T-helper 2 cell treated with Interferon-gamma antibody and Interleukin-4, amounts not matched to agents 5 μg/mL and 100 μg/mL, for 36 hours (primary cell): ENCODE results near the gene EDC3.
A peak's percentile ranks its signal among the peaks of the same experiment; 100 is the strongest.
"Not testable (repeated sequence)": the region's sequence is repeated elsewhere in the genome, so short reads cannot be mapped to it uniquely, and the experiment has no call there.

Experiments used
- DNase-seq: peaks from one replicate; pipeline ENCODE4 v3.0.0; 2021; ENCODE audit warnings: low spot score
- H3K27ac Mint-ChIP-seq: one replicate; pipeline ENCODE4 v1.8.0; 2021; ENCODE audit warnings: mild to moderate bottlenecking, mixed read lengths
- H3K27me3 Mint-ChIP-seq: one replicate; pipeline ENCODE4 v1.8.0; 2021; ENCODE audit warnings: low read depth, mixed read lengths
- H3K36me3 Mint-ChIP-seq: one replicate; pipeline ENCODE4 v1.8.0; 2021; ENCODE audit warnings: low read depth, mixed read lengths
- H3K4me1 Mint-ChIP-seq: one replicate; pipeline ENCODE4 v1.8.0; 2021; ENCODE audit warnings: low read depth, mixed read lengths
- H3K4me3 Mint-ChIP-seq: one replicate; pipeline ENCODE4 v1.8.0; 2022; ENCODE audit warnings: mild to moderate bottlenecking, moderate library complexity, mixed read lengths
- H3K9me3 Mint-ChIP-seq: one replicate; pipeline ENCODE4 v1.8.0; 2021; ENCODE audit warnings: mixed read lengths

Gene EDC3

GRCh38 chr15:74695597-74696397 is at the start of gene EDC3:
EDC3 (minus strand) TSS chr15:74696024; CDS start chr15:74675124, 20,900 bp downstream.
- Mint-ChIP-seq H3K4me3 (peak within 1 kb of the TSS; percentile 100), H3K4me1 (peaks cover 26% of the 10 kb centered on the region), H3K27ac (peak within 1 kb of the TSS; percentile 100), H3K9me3 (no peaks in the 10 kb centered on the region), H3K27me3 (no peaks in the 10 kb centered on the region), H3K36me3 (peaks cover 2% of the 10 kb centered on the region)
- DNase-seq, result peak; percentile 87

GRCh38 chr15:74742422-74742821 is 46.6 kb upstream of the EDC3 start:
- H3K9me3 Mint-ChIP-seq, result peaks cover 12% of the 10 kb centered on the region
- H3K27me3 Mint-ChIP-seq, result no peaks in the 10 kb centered on the region
- H3K27ac Mint-ChIP-seq, result no peak overlapping the region
- no peak overlapping the region for H3K4me3 Mint-ChIP-seq
- no peak for DNase-seq
- H3K4me1 Mint-ChIP-seq, result peaks cover 3% of the 10 kb centered on the region
- H3K36me3 Mint-ChIP-seq, result no peaks in the 10 kb centered on the region

GRCh38 chr15:74738239-74738638 is 42.4 kb upstream of the EDC3 start:
- H3K27me3 Mint-ChIP-seq, H3K36me3 Mint-ChIP-seq, H3K27ac Mint-ChIP-seq, H3K4me3 Mint-ChIP-seq, DNase-seq, H3K4me1 Mint-ChIP-seq: not testable (repeated sequence)
- H3K9me3 Mint-ChIP-seq, result peaks cover 12% of the 10 kb centered on the region

DNA sequence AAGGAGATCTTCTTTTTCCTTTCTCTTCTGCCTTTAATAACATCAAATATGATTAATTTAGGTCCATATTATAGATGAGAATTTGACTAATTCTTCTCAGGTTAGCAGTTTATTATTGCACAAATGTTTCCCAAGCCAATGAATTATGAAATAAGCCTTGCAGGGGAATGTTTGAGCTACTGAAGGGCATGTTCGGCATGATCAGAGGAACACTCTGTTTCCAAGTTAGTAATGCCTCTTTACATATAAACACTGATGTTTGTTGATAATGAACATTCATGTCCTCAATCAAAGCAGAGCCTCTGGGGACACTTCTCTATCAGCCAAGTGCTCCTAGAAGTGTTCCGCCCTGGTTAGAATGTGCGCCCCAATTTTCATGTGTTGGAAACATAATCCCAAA is 39.5 kb upstream of the EDC3 start:
- H3K4me1 Mint-ChIP-seq, result peaks cover 3% of the 10 kb centered on the region
- H3K4me3 Mint-ChIP-seq, result no peak overlapping the region
- H3K36me3 Mint-ChIP-seq, result no peaks in the 10 kb centered on the region
- H3K27me3 Mint-ChIP-seq, result peaks cover 8% of the 10 kb centered on the region
- peaks cover 6% of the 10 kb centered on the region for H3K9me3 Mint-ChIP-seq
- no peak overlapping the region for H3K27ac Mint-ChIP-seq
- DNase-seq, result no peak

DNA sequence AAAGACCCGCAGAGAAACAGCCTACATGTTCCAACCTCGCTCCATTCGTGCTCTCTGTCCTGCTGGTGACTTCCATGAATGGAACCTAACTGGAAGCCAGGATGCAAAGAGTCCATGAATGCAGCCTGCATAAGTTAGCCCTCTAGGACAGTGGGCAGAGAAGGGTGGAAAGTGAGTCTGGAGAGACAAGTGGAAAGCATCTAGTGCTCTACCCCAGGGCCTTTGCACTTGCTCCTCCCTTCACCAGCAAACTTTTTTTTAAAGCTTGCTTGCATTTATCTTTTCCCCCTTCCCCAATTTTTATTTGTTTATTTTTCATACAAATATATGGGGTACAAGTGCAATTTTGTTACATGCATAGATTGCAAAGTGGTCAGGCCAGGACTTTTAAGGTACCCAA is 37.4 kb upstream of the EDC3 start:
- H3K4me1 Mint-ChIP-seq, result peaks cover 3% of the 10 kb centered on the region
- peaks cover 8% of the 10 kb centered on the region for H3K27me3 Mint-ChIP-seq

GRCh38 chr15:74732846-74733245 is 37.0 kb upstream of the EDC3 start:
- Mint-ChIP-seq H3K36me3 (no peaks in the 10 kb centered on the region), H3K4me1 (no peaks in the 10 kb centered on the region), H3K27me3 (peaks cover 10% of the 10 kb centered on the region), H3K27ac (no peak overlapping the region), H3K9me3 (peaks cover 1% of the 10 kb centered on the region), H3K4me3 (no peak overlapping the region)
- DNase-seq, result no peak

More for the DNA sequence above, 37.4 kb upstream of the EDC3 start:
- Mint-ChIP-seq H3K4me3 (no peak overlapping the region), H3K36me3 (no peaks in the 10 kb centered on the region), H3K27ac (no peak overlapping the region), H3K9me3 (peaks cover 5% of the 10 kb centered on the region)
- DNase-seq, result no peak

- Mint-ChIP-seq H3K27me3 (peaks cover 14% of the 10 kb centered on the region), H3K4me3 (no peak overlapping the region)
These were observed 34.9 kb upstream of the EDC3 start for GRCh38 chr15:74730619-74731316.

DNA sequence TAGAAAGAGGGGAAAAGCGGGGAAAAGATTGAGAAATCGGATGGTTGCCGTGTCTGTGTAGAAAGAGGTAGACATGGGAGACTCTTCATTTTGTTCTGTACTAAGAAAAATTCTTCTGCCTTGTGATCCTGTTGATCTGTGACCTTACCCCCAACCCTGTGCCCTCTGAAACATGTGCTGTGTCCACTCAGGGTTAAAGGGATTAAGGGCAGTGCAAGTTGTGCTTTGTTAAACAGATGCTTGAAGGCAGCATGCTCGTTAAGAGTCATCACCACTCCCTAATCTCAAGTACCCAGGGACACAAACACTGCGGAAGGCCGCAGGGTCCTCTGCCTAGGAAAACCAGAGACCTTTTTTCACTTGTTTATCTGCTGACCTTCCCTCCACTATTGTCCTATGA is 33.5 kb upstream of the EDC3 start:
- H3K4me1 Mint-ChIP-seq, H3K27ac Mint-ChIP-seq, DNase-seq, H3K36me3 Mint-ChIP-seq, H3K4me3 Mint-ChIP-seq, H3K9me3 Mint-ChIP-seq: not testable (repeated sequence)
- peaks cover 21% of the 10 kb centered on the region for H3K27me3 Mint-ChIP-seq

More at GRCh38 chr15:74730619-74731316, 34.9 kb upstream of the EDC3 start:
- Mint-ChIP-seq H3K4me1 (peaks cover 7% of the 10 kb centered on the region), H3K9me3 (no peaks in the 10 kb centered on the region), H3K36me3 (no peaks in the 10 kb centered on the region), H3K27ac (no peak overlapping the region)
- DNase-seq, result no peak

- H3K4me1 Mint-ChIP-seq, result not testable (repeated sequence)
These were observed 32.9 kb upstream of the EDC3 start for GRCh38 chr15:74728699-74729098.

GRCh38 chr15:74727727-74728126 is 31.9 kb upstream of the EDC3 start:
- Mint-ChIP-seq H3K36me3 (no peaks in the 10 kb centered on the region), H3K27me3 (peaks cover 28% of the 10 kb centered on the region), H3K4me3 (no peak overlapping the region), H3K9me3 (no peaks in the 10 kb centered on the region), H3K27ac (no peak overlapping the region), H3K4me1 (peaks cover 9% of the 10 kb centered on the region)
- no peak for DNase-seq

More at GRCh38 chr15:74728699-74729098, 32.9 kb upstream of the EDC3 start:
- H3K4me3 Mint-ChIP-seq, DNase-seq, H3K36me3 Mint-ChIP-seq, H3K27ac Mint-ChIP-seq, H3K9me3 Mint-ChIP-seq: not testable (repeated sequence)
- peaks cover 22% of the 10 kb centered on the region for H3K27me3 Mint-ChIP-seq

- Mint-ChIP-seq H3K4me3 (peak overlapping the region; percentile 70), H3K9me3 (no peaks in the 10 kb centered on the region), H3K27me3 (peaks cover 28% of the 10 kb centered on the region), H3K4me1 (peaks cover 9% of the 10 kb centered on the region), H3K27ac (peak overlapping the region; percentile 14), H3K36me3 (no peaks in the 10 kb centered on the region)
- no peak for DNase-seq
These were observed 30.9 kb upstream of the EDC3 start for GRCh38 chr15:74726774-74727164.

GRCh38 chr15:74725845-74726773 is 30.3 kb upstream of the EDC3 start:
- peak overlapping the region; percentile 14 for H3K27ac Mint-ChIP-seq
- peaks cover 28% of the 10 kb centered on the region for H3K27me3 Mint-ChIP-seq
- H3K9me3 Mint-ChIP-seq, result no peaks in the 10 kb centered on the region
- DNase-seq, result peak; percentile 54
- H3K4me1 Mint-ChIP-seq, result peaks cover 9% of the 10 kb centered on the region
- peak overlapping the region; percentile 74 for H3K4me3 Mint-ChIP-seq
- H3K36me3 Mint-ChIP-seq, result no peaks in the 10 kb centered on the region

DNA sequence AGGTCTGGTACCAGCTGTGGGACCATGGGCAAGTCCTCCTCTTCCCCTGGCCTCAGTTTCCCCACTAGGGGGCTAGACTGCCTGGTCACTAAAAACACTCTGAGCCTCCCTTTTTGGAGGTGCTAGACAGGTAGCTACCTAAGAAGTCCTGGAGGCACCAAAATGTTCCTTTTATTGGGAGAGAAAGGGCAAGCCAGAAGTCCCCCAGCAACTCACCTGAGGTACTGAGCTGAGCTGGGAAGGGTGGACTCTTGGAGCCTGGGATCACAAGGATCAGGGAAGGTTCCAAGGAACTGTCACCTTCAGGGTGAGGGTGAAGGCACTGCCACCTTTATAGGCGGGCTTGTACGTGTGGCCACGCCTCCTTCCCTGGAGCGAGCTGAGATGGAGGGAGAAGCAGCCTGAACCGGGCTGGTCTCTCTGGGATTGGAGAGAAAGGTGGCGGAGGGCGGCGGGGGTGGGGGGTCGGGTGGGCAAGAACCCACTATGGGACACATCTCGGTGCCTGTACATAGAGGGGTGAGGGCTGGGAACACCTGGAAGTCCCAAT is 29.5 kb upstream of the EDC3 start, which contains the start of gene CYP1A1:
TSS of gene CYP1A1 (minus strand) at position 304 of the 550 bp plus-strand sequence. CDS start 2,431 bp downstream, outside the sequence.
- no peak for DNase-seq
- Mint-ChIP-seq H3K27me3 (peaks cover 28% of the 10 kb centered on the region), H3K9me3 (no peaks in the 10 kb centered on the region), H3K4me1 (peaks cover 9% of the 10 kb centered on the region), H3K36me3 (no peaks in the 10 kb centered on the region), H3K4me3 (peak within 1 kb of the TSS; percentile 74), H3K27ac (no peak within 1 kb of the TSS)
